ENCODE results near the gene ZSWIM8.
"Not testable (repeated sequence)": the region's sequence is repeated elsewhere in the genome, so short reads cannot be mapped to it uniquely, and the experiment has no call there.

ZSWIM8 gene

GRCh38 chr10:73816917-73817729 is 31.7 kb downstream of the ZSWIM8 start:
- DNase-seq = no peak

- DNase-seq = no peak
Observed at GRCh38 chr10:73817826-73818225, 32.4 kb downstream of the ZSWIM8 start.

- DNase-seq = no peak
Observed at GRCh38 chr10:73818402-73818801, 33.0 kb downstream of the ZSWIM8 start.

GRCh38 chr10:73819081-73819480 is 33.7 kb downstream of the ZSWIM8 start:
- DNase-seq = no peak

- DNase-seq = no peak
Observed at GRCh38 chr10:73819513-73820093, 34.2 kb downstream of the ZSWIM8 start.

GRCh38 chr10:73823391-73823790 is 38.0 kb downstream of the ZSWIM8 start:
- no peak for DNase-seq

- DNase-seq = no peak
Observed at GRCh38 chr10:73824146-73824725, 38.8 kb downstream of the ZSWIM8 start.

- no peak for DNase-seq
Observed at GRCh38 chr10:73827346-73828089, 42.1 kb downstream of the ZSWIM8 start.

GRCh38 chr10:73828161-73828560 is 42.8 kb downstream of the ZSWIM8 start:
- no peak for DNase-seq

GRCh38 chr10:73829090-73829489 is 43.7 kb downstream of the ZSWIM8 start:
- DNase-seq = not testable (repeated sequence)

GRCh38 chr10:73836427-73836980 is 51.1 kb downstream of the ZSWIM8 start:
- no peak for DNase-seq

- no peak for DNase-seq
Observed at GRCh38 chr10:73837072-73837471, 51.7 kb downstream of the ZSWIM8 start.

GRCh38 chr10:73838008-73838567 is 52.7 kb downstream of the ZSWIM8 start:
- no peak for DNase-seq

- no peak for DNase-seq
Observed at GRCh38 chr10:73838827-73839226, 53.4 kb downstream of the ZSWIM8 start.

- no peak for DNase-seq
Observed at GRCh38 chr10:73839276-73839966, 54.0 kb downstream of the ZSWIM8 start.

- DNase-seq = no peak
Observed at GRCh38 chr10:73840056-73840402, 54.6 kb downstream of the ZSWIM8 start.

- DNase-seq = no peak
Observed at GRCh38 chr10:73840403-73841060, 55.1 kb downstream of the ZSWIM8 start.

GRCh38 chr10:73841061-73841421 is 55.6 kb downstream of the ZSWIM8 start:
- DNase-seq = no peak

- no peak for DNase-seq
Observed at GRCh38 chr10:73841526-73842285, 56.3 kb downstream of the ZSWIM8 start.

- DNase-seq = no peak
Observed at GRCh38 chr10:73842349-73842748, 56.9 kb downstream of the ZSWIM8 start.

- no peak for DNase-seq
Observed at GRCh38 chr10:73843261-73843660, 57.9 kb downstream of the ZSWIM8 start.
